ENCODE data around the gene TBCK. TPM values are rescaled to one million over a fixed set of nuclear protein-coding genes. Genes with fewer than 3 reads are reported as not detected.
"Not testable (repeated sequence)": the region's sequence is repeated elsewhere in the genome, so short reads cannot be mapped to it uniquely, and the experiment has no call there.

TBCK gene
- total RNA-seq, 2 experiments from 2014 or later, result 46.5 to 46.9 TPM

GRCh38 chr4:106323119-106323518 lies 7.1 kb upstream of the TBCK start:
- intact Hi-C loops (cut with micrococcal nuclease; ENCODE audit: unreplicated experiment), result no loop called here
- Histone ChIP-seq H4K20me1 (ENCODE audit: insufficient read depth, low read length) (0 out of 2 replicates have a peak, but pooled peaks cover 6% of the 10 kb centered on the region), H3K4me3 (ENCODE audit: low read depth, low read length, poor library complexity, severe bottlenecking) (no peak overlapping the region), H3K4me1 (ENCODE audit: insufficient read depth, low read length, poor library complexity, severe bottlenecking) (peaks cover 11% of the 10 kb centered on the region), H3K27ac (ENCODE audit: low read depth, low read length, poor library complexity, severe bottlenecking) (no peak overlapping the region), H3K36me3 (ENCODE audit: insufficient read depth, low read length) (peaks cover 54% of the 10 kb centered on the region), H2AFZ (ENCODE audit: low read length) (no peak overlapping the region), H3K9me3 (ENCODE audit: low read length) (peaks cover 6% of the 10 kb centered on the region; the same call in 1 of the 2 replicates), H3K9me2 (ENCODE audit: insufficient read depth, low read length) (no peaks in the 10 kb centered on the region), H3K4me2 (ENCODE audit: low read length) (no peak overlapping the region), H3K79me2 (ENCODE audit: insufficient read depth, low read depth, low read length) (peaks cover 53% of the 10 kb centered on the region)
- no peak for TF ChIP-seq CTCF (conservative IDR thresholded peaks at IDR 0.05; ENCODE audit: low read length)
- TF ChIP-seq EZH2phosphoT487 (IDR thresholded peaks at IDR 0.05; ENCODE audit: borderline replicate concordance, low read depth, low read length), result no peak
- POLR2A ChIA-PET, result no interaction called here
- DNase-seq (ENCODE audit: low spot score), result no peak
- BruUV-seq (replicated peaks), result no TSS peak
- CTCF ChIA-PET (ENCODE audit: unreplicated experiment), result no interaction called here

GRCh38 chr4:106321814-106322213 lies 5.8 kb upstream of the TBCK start:
- Histone ChIP-seq H3K4me1 (ENCODE audit: insufficient read depth, low read length, poor library complexity, severe bottlenecking) (peaks cover 16% of the 10 kb centered on the region), H4K20me1 (ENCODE audit: insufficient read depth, low read length) (0 out of 2 replicates have a peak, but pooled peaks cover 11% of the 10 kb centered on the region), H3K79me2 (ENCODE audit: insufficient read depth, low read depth, low read length) (peaks cover 66% of the 10 kb centered on the region), H3K36me3 (ENCODE audit: insufficient read depth, low read length) (peaks cover 41% of the 10 kb centered on the region)
- CTCF ChIA-PET (ENCODE audit: unreplicated experiment); H3K9me2 ChIP-seq (ENCODE audit: insufficient read depth, low read length); intact Hi-C loops (cut with micrococcal nuclease; ENCODE audit: unreplicated experiment); DNase-seq (ENCODE audit: low spot score); H3K4me3 ChIP-seq (ENCODE audit: low read depth, low read length, poor library complexity, severe bottlenecking); BruUV-seq (replicated peaks); H3K4me2 ChIP-seq (ENCODE audit: low read length); H3K9me3 ChIP-seq (ENCODE audit: low read length); H3K27ac ChIP-seq (ENCODE audit: low read depth, low read length, poor library complexity, severe bottlenecking); POLR2A ChIA-PET; H2AFZ ChIP-seq (ENCODE audit: low read length): not testable (repeated sequence)

- BruUV-seq (replicated peaks); intact Hi-C loops (cut with micrococcal nuclease; ENCODE audit: unreplicated experiment); H3K4me3 ChIP-seq (ENCODE audit: low read depth, low read length, poor library complexity, severe bottlenecking); H3K9me3 ChIP-seq (ENCODE audit: low read length); H3K4me2 ChIP-seq (ENCODE audit: low read length); POLR2A ChIA-PET; H3K27ac ChIP-seq (ENCODE audit: low read depth, low read length, poor library complexity, severe bottlenecking); H3K9me2 ChIP-seq (ENCODE audit: insufficient read depth, low read length); CTCF ChIA-PET (ENCODE audit: unreplicated experiment); H2AFZ ChIP-seq (ENCODE audit: low read length); DNase-seq (ENCODE audit: low spot score): not testable (repeated sequence)
- Histone ChIP-seq H4K20me1 (ENCODE audit: insufficient read depth, low read length) (0 out of 2 replicates have a peak, but pooled peaks cover 11% of the 10 kb centered on the region), H3K79me2 (ENCODE audit: insufficient read depth, low read depth, low read length) (peaks cover 70% of the 10 kb centered on the region), H3K4me1 (ENCODE audit: insufficient read depth, low read length, poor library complexity, severe bottlenecking) (peaks cover 16% of the 10 kb centered on the region), H3K36me3 (ENCODE audit: insufficient read depth, low read length) (peaks cover 35% of the 10 kb centered on the region)
These were observed 5.2 kb upstream of the TBCK start for GRCh38 chr4:106321168-106321567.

GRCh38 chr4:106320235-106320634 lies 4.2 kb upstream of the TBCK start:
- H3K9me3 ChIP-seq (ENCODE audit: low read length), result peaks cover 6% of the 10 kb centered on the region; the same call in 1 of the 2 replicates
- peaks cover 76% of the 10 kb centered on the region for H3K79me2 ChIP-seq (ENCODE audit: insufficient read depth, low read depth, low read length)
- POLR2A ChIA-PET, result interaction anchor here (0.6 to 1.4 kb wide), 3 partner anchors 8 to 1005 kb away, joined by 3 to 4 read pairs (median 4); no protein-coding TSS in a partner anchor
- H3K27ac ChIP-seq (ENCODE audit: low read depth, low read length, poor library complexity, severe bottlenecking), result no peak overlapping the region
- no peak overlapping the region for H3K4me2 ChIP-seq (ENCODE audit: low read length)
- H2AFZ ChIP-seq (ENCODE audit: low read length), result no peak overlapping the region
- no TSS peak for BruUV-seq (replicated peaks)
- CTCF ChIA-PET (ENCODE audit: unreplicated experiment), result interaction anchor here (1.0 kb wide), 1 partner anchor 8 kb away, joined by 3 read pairs; no protein-coding TSS in a partner anchor
- H4K20me1 ChIP-seq (ENCODE audit: insufficient read depth, low read length), result 0 out of 2 replicates have a peak, but pooled peaks cover 11% of the 10 kb centered on the region
- intact Hi-C loops (cut with micrococcal nuclease; ENCODE audit: unreplicated experiment), result no loop called here
- no peak overlapping the region for H3K4me3 ChIP-seq (ENCODE audit: low read depth, low read length, poor library complexity, severe bottlenecking)
- H3K9me2 ChIP-seq (ENCODE audit: insufficient read depth, low read length), result no peaks in the 10 kb centered on the region
- no peak for TF ChIP-seq EZH2phosphoT487 (IDR thresholded peaks at IDR 0.05; ENCODE audit: borderline replicate concordance, low read depth, low read length)
- no peak for TF ChIP-seq CTCF (conservative IDR thresholded peaks at IDR 0.05; ENCODE audit: low read length)
- DNase-seq (ENCODE audit: low spot score), result no peak
- peaks cover 16% of the 10 kb centered on the region for H3K4me1 ChIP-seq (ENCODE audit: insufficient read depth, low read length, poor library complexity, severe bottlenecking)
- H3K36me3 ChIP-seq (ENCODE audit: insufficient read depth, low read length), result peaks cover 32% of the 10 kb centered on the region

All from OCI-LY7 (cell line).